ENCODE measurements around the gene MYO15A. TPM values are rescaled to one million over a fixed set of nuclear protein-coding genes. Genes with fewer than 3 reads are reported as not detected.

MYO15A gene
- total RNA-seq, 1 donor from 2014 or later: 1.8 TPM

DNA sequence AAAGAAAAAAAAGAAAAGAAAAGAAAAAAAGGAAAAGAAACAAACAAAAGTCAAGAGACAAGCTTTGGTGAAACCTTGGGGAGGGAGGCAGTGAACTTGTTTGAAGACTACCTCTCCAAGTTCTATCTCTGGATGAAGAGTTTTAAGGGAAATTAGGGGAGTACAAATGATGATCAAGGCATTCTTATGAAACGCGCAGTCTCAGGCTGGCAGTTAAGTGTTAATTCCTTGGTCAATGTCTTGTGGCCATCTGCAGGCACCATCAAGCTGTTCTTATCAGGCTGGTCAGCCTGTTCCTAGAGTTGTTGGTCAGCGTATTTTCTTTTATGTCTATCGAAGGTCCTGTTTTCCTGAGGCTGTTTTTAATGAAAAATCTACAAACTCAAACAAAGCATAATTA is 29.0 kb upstream of the MYO15A start:
- H3K9me3 Mint-ChIP-seq: no peaks in the 10 kb centered on the region
- H3K27me3 Mint-ChIP-seq: peaks cover 5% of the 10 kb centered on the region
- no peak overlapping the region for H3K27ac Mint-ChIP-seq
- TF ChIP-seq, protein P1, sequence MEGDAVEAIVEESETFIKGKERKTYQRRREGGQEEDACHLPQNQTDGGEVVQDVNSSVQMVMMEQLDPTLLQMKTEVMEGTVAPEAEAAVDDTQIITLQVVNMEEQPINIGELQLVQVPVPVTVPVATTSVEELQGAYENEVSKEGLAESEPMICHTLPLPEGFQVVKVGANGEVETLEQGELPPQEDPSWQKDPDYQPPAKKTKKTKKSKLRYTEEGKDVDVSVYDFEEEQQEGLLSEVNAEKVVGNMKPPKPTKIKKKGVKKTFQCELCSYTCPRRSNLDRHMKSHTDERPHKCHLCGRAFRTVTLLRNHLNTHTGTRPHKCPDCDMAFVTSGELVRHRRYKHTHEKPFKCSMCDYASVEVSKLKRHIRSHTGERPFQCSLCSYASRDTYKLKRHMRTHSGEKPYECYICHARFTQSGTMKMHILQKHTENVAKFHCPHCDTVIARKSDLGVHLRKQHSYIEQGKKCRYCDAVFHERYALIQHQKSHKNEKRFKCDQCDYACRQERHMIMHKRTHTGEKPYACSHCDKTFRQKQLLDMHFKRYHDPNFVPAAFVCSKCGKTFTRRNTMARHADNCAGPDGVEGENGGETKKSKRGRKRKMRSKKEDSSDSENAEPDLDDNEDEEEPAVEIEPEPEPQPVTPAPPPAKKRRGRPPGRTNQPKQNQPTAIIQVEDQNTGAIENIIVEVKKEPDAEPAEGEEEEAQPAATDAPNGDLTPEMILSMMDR (conservative IDR thresholded peaks at IDR 0.05): no peak
- no peak overlapping the region for H3K4me3 Mint-ChIP-seq
- DNase-seq (ENCODE audit: extremely low spot score, unreplicated experiment): no peak
- H3K36me3 Mint-ChIP-seq: no peaks in the 10 kb centered on the region
- no peaks in the 10 kb centered on the region for H3K4me1 Mint-ChIP-seq (ENCODE audit: unreplicated experiment)

DNA sequence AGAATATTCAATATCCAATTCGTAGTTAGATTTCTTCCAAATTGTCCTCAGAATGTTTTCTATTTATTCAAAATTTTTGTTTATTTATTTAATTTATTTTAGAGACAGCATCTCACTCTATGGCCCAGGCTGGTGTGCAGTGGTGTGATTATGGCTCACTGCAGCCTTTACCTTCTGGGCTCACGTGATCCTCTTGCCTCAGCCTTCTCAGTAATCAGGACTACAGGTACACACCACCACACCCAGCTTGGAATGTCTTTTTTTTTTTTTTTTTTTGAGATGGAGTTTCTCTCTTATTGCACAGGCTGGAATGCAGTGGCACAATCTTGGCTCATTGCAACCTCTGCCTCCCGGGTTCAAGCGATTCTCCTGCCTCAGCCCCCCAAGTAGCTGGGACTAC is 24.3 kb upstream of the MYO15A start:
- Mint-ChIP-seq H3K4me1 (ENCODE audit: unreplicated experiment) (peaks cover 14% of the 10 kb centered on the region), H3K36me3 (no peaks in the 10 kb centered on the region), H3K9me3 (no peaks in the 10 kb centered on the region), H3K27ac (no peak overlapping the region), H3K27me3 (no peaks in the 10 kb centered on the region), H3K4me3 (no peak overlapping the region)
- DNase-seq (ENCODE audit: extremely low spot score, unreplicated experiment): no peak
- TF ChIP-seq, protein P1 (conservative IDR thresholded peaks at IDR 0.05): no peak

DNA sequence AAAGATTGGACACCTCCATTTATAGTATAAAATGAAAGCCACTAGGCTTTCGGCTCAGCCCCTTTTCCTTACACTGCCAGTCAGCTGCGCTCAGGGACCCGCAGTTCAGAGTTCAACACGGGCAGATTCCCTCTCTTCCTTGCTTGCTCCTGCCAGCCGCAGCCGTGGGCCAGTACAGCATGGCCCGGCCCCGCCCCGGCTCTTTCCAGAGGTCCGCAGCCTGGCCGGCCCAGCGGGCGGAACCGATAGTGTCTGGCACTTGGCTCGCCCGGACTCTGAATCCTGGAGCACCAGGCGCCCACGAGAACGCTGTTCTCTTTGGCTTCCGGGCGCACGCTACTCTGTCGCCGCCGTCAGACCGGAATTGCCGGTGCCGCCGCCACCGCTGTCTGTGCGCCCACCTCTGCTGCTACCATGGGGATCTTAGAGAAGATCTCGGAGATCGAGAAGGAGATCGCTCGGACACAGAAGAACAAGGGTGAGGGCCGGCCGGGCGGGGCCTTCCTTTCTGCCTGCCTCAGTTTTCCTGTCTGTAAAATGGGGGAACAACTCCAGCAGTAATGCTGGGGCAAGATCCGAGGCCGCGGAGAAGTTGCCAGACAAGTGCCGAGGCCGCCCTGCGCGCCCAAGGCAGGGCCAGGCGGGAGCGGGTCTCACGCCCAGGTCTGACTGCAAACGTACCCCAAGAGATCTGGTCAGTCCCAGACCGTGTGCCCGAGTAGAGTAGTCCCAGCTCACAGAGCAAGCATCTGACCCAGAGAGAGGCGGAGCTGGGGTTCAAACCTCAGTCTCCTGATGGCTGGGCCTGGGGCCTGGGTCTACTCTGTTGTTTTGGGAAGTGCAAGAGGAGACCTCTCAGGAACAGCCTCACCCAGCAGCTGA is 20.7 kb upstream of the MYO15A start, which contains the start of gene DRG2:
Gene DRG2, plus strand, starts transcription at position 339 of the 882 bp plus-strand sequence. Its CDS starts 76 bp downstream, at position 415.
- H3K27me3 Mint-ChIP-seq: no peaks in the 10 kb centered on the region
- peak within 1 kb of the TSS; percentile 99 for H3K4me3 Mint-ChIP-seq
- peaks cover 18% of the 10 kb centered on the region for H3K4me1 Mint-ChIP-seq (ENCODE audit: unreplicated experiment)
- H3K27ac Mint-ChIP-seq: peak within 1 kb of the TSS; percentile 97
- TF ChIP-seq, protein P1 (conservative IDR thresholded peaks at IDR 0.05): peak; percentile 5
- no peaks in the 10 kb centered on the region for H3K36me3 Mint-ChIP-seq
- peak; percentile 95 for DNase-seq (ENCODE audit: extremely low spot score, unreplicated experiment)
- no peaks in the 10 kb centered on the region for H3K9me3 Mint-ChIP-seq

DNA sequence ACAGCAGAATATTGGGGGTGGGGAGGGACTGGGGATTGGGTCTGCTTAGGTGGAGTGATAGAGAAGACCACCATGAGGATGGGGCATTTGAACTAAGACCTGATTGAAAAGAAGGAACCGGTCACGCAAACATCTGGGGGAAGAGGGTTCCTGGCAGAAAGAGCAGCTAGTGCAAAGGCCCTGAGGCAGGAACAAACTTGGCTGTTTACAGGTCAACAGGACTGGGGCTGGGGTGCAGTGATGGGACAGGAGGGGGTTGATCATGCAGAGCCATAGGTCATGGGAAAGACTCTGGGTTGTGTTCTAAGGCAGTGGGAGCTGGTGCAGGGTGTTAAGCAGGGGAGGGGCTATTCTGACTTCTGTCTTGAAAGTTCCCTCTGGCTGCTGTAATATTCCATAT is 18.9 kb upstream of the MYO15A start:
- H3K4me3 Mint-ChIP-seq: peak overlapping the region; percentile 99
- TF ChIP-seq, protein P1 (conservative IDR thresholded peaks at IDR 0.05): no peak
- H3K9me3 Mint-ChIP-seq: no peaks in the 10 kb centered on the region
- DNase-seq (ENCODE audit: extremely low spot score, unreplicated experiment): no peak
- H3K4me1 Mint-ChIP-seq (ENCODE audit: unreplicated experiment): peaks cover 18% of the 10 kb centered on the region
- peaks cover 7% of the 10 kb centered on the region for H3K36me3 Mint-ChIP-seq
- H3K27ac Mint-ChIP-seq: no peak overlapping the region
- H3K27me3 Mint-ChIP-seq: no peaks in the 10 kb centered on the region

DNA sequence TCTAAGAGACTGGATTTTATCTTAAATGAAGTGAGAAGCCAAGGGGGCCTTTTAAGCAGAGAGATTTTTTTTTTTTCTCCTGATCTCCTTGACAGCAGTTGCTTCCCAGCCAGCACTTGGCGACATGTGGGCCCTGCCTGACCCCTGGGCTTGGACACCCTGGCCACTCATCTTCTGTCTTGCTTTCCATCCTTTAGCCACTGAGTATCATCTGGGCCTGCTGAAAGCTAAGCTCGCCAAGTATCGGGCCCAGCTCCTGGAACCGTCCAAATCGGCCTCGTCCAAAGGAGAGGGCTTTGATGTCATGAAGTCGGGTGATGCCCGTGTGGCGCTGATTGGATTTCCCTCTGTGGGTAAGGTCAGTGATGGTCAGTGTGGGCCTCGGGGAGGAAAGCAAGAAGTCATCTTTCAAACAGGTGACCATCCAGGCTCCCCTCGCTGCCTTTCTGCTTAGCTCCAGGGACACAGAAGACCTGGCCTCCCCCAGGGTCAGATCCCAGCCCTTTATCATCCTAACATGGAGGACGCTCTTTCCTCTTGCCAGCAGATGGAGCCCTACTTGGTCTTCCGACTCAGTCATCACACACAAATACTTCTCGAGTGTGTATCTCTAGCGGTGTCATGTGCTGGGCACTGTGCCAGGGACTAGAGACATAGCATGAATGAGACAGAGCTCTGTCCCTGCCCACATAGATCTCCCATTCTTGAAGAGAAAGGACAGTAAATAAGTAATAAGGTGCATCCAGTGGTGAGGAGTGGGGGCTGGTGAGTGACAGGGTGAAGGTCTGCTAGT is 14.7 kb upstream of the MYO15A start:
- H3K27me3 Mint-ChIP-seq: no peaks in the 10 kb centered on the region
- H3K27ac Mint-ChIP-seq: no peak overlapping the region
- H3K4me3 Mint-ChIP-seq: no peak overlapping the region
- TF ChIP-seq, protein P1 (conservative IDR thresholded peaks at IDR 0.05): peak; percentile 58
- H3K36me3 Mint-ChIP-seq: peaks cover 20% of the 10 kb centered on the region
- H3K9me3 Mint-ChIP-seq: no peaks in the 10 kb centered on the region
- DNase-seq (ENCODE audit: extremely low spot score, unreplicated experiment): no peak
- H3K4me1 Mint-ChIP-seq (ENCODE audit: unreplicated experiment): peaks cover 6% of the 10 kb centered on the region
